CD4-positive, alpha-beta T cell treated with Interleukin-2 at 100 ng/mL for 4 hours (primary cell): ENCODE measurements around the gene LITAFD.
A peak's percentile ranks its signal among the peaks of the same experiment; 100 is the strongest.

Source experiments
- DNase-seq: peaks from one replicate; pipeline ENCODE4 v3.0.0-alpha.2; 2020; ENCODE audit warnings: low spot score

Gene LITAFD

GRCh38 chr16:8920645-8921346 lies 38.6 kb downstream of the LITAFD start:
- no peak for DNase-seq

- no peak for DNase-seq
Measured at GRCh38 chr16:8921347-8921984, 39.3 kb downstream of the LITAFD start.

DNA sequence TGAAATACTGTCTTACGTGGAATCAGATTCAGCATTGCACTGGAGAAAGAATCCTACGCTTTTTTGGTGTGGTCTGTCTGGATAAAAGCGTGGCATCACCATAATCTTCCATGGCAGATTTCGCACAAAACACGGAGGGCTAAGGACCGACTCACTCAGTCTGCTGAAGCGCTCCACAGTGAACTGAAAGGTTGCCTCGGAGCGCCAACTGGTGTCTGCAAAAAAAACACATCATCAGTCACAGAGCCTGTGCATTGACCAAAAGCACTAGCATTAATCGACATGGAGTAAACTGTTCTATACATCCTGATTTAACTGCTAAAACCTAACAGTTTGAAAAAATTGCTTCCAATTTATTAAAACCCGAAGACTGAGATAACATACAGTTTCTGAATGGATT lies 41.0 kb downstream of the LITAFD start:
- DNase-seq, result no peak

- no peak for DNase-seq
Measured at GRCh38 chr16:8924214-8924613, 42.1 kb downstream of the LITAFD start.

- no peak for DNase-seq
Measured at GRCh38 chr16:8925455-8925854, 43.3 kb downstream of the LITAFD start.

DNA sequence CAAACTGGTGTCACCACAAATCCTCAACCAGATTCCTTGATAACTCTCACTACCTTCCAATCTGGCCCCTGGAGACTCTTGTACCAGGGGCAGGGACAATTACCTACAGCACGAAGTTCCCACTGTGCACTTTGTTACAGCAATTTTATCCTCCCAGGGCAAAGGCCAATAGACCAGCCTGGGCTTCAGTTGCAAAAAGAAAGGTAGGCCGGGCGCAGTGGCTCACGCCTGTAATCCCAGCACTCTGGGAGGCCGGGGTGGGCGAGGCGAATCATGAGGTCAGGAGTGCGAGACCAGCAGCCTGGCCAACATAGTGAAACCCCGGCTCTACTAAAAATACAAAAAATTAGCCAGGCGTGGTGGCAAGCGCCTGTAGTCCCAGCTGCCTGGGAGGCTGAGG lies 44.7 kb downstream of the LITAFD start:
- DNase-seq, result no peak

GRCh38 chr16:8928467-8928957 lies 46.4 kb downstream of the LITAFD start:
- DNase-seq, result no peak

DNA sequence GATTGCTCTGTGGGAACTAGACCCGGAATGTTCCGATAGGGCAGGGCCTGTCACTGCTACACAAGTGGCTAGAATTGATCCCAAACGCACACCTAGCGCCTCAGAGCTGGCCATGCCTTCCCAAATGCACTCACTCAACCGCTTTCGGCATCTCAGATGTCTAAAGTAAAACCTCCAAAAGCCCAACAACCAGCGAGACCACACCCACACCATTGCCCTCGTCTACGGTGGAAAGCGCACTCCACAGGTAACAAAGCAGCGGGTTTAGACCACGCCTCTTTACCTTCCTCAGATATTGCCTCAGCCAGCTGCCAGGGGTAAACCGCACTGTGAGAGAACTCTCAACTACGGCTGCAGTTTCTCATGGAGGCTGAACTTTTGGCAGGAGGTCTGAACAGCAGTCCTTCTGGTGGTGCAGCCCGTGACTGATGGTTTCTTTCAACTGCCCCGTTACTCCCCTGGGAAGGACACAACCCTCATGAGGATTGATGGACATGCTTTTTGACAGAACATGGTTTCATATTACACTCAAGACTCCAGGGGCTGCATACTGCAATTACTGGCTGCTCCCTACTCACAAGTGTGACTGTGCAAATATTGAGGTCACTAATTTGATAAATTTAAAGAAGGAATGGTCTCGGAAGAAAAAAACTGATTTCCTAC lies 47.1 kb downstream of the LITAFD start:
- no peak for DNase-seq

GRCh38 chr16:8931859-8932258 lies 49.7 kb downstream of the LITAFD start:
- peak; percentile 58 for DNase-seq

DNA sequence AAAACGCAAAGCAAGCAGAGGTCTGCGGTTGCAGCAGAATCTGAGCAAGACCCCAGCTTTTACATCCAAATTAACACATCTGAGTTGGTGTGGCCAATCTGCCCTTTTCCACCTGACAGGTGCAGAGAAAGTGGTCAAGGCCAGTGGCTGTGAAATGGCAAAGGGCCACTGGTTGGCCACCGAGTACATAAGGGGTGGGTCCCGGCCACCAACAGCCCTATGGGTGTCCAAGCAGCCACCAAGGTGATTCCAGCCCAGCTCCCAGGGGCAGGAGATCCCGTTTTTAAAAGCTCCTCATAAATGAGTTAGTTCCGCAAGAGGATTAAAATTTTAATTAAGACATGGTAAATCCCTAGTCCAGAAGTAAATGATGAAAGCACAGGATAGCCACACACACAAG lies 52.5 kb downstream of the LITAFD start:
- no peak for DNase-seq
